ENCODE data around the gene TNFRSF18. TPM values are rescaled to one million over a fixed set of nuclear protein-coding genes. Genes with fewer than 3 reads are reported as not detected.

The TNFRSF18 gene
- total RNA-seq, 1 donor = not detected

DNA sequence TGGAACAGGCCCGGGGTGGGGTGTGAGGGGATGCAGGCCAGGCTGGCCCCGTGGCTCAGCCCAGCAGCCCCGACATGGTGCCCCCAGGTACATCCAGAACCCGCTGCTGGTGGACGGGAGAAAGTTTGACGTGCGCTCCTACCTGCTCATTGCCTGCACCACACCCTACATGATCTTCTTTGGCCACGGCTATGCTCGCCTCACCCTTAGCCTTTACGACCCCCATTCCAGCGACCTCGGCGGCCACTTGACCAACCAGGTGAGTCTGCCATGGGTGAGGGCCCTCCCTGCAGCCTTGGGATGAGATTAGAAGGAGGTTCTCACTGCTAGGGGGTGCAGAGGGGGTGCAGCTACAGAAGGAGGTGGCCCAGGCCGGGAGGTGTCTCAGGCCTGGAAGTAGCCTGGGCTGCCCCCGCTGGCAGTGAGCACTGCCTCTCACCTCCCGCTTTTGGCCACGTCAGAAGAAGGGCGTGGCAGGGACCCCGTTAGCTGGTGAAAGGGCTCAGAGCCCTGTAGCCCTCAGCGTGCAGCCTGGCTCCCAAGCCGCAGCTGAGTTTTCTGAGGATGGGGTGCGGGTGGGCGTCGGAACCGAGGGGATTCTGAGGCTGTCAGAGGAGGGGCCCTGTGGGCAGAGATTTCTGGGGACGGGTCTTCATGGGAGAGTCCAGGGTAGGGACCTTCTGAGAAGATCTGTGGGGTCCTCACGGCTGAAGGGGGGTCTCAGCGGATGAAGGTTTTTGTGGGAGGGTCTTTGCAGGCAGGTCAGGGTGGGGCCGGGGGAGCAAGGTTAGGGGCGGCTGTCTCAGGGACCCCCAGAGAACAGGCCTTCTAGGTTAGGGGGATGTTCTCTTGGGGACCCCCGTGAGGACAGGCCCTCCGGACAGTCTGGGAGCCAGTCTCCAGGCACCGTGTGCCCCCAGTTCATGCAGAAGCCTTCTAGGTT is 22.3 kb downstream of the TNFRSF18 start:
- Histone ChIP-seq H3K36me3 (ENCODE audit: insufficient read depth, low read length) (no peaks in the 10 kb centered on the region), H3K4me3 (ENCODE audit: insufficient read depth, low read length) (no peak overlapping the region), H4K20me1 (ENCODE audit: insufficient read depth, low read length) (no peaks in the 10 kb centered on the region), H3K4me2 (ENCODE audit: insufficient read depth, low read length) (no peak overlapping the region), H3K79me2 (ENCODE audit: insufficient read depth, low read length) (no peaks in the 10 kb centered on the region), H3K27me3 (ENCODE audit: insufficient read depth, low read length) (peaks cover 7% of the 10 kb centered on the region), H3K27ac (ENCODE audit: low read depth, low read length) (no peak overlapping the region), H2AFZ (ENCODE audit: low read length) (no peak overlapping the region), H3K4me1 (ENCODE audit: insufficient read depth, low read length) (no peaks in the 10 kb centered on the region), H3K9me3 (ENCODE audit: low read depth, low read length) (no peaks in the 10 kb centered on the region)
- TF ChIP-seq, protein P1, sequence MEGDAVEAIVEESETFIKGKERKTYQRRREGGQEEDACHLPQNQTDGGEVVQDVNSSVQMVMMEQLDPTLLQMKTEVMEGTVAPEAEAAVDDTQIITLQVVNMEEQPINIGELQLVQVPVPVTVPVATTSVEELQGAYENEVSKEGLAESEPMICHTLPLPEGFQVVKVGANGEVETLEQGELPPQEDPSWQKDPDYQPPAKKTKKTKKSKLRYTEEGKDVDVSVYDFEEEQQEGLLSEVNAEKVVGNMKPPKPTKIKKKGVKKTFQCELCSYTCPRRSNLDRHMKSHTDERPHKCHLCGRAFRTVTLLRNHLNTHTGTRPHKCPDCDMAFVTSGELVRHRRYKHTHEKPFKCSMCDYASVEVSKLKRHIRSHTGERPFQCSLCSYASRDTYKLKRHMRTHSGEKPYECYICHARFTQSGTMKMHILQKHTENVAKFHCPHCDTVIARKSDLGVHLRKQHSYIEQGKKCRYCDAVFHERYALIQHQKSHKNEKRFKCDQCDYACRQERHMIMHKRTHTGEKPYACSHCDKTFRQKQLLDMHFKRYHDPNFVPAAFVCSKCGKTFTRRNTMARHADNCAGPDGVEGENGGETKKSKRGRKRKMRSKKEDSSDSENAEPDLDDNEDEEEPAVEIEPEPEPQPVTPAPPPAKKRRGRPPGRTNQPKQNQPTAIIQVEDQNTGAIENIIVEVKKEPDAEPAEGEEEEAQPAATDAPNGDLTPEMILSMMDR (IDR thresholded peaks at IDR 0.05; ENCODE audit: extremely low read depth, low read depth, low read length) = no peak
- DNase-seq (ENCODE audit: insufficient read length, low spot score, missing footprints) = peak; percentile 84

DNA sequence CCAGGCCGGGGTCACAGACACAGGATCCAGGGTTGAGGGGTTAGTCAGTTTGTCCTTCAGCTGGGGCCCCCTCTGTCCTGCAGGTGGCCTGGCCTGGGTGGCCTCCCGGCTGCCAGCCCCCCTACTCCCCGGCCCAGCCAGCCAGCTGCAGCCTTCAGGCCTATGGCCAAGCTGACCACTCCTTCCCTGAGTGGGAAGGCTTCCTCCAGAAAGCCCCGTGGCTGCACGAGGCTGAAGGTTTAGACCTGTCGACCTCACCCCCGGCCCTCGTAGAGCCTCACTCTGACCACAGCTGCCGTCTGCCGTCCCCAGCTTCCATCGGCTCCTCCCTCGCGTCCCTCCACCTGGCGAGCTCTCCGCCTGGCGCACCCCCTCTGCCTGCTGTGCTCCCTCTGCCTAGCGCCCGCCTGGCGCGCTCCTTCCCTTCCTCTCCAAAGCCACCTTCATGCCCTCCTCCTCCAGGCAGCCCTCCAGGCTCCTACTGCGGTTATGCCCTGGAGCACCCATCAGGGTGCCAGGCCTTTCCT is 23.1 kb downstream of the TNFRSF18 start:
- Histone ChIP-seq H2AFZ (ENCODE audit: low read length) (no peak overlapping the region), H3K36me3 (ENCODE audit: insufficient read depth, low read length) (no peaks in the 10 kb centered on the region), H3K4me3 (ENCODE audit: insufficient read depth, low read length) (no peak overlapping the region), H3K4me2 (ENCODE audit: insufficient read depth, low read length) (no peak overlapping the region), H3K4me1 (ENCODE audit: insufficient read depth, low read length) (no peaks in the 10 kb centered on the region), H3K27me3 (ENCODE audit: insufficient read depth, low read length) (no peaks in the 10 kb centered on the region), H3K79me2 (ENCODE audit: insufficient read depth, low read length) (no peaks in the 10 kb centered on the region), H4K20me1 (ENCODE audit: insufficient read depth, low read length) (no peaks in the 10 kb centered on the region), H3K27ac (ENCODE audit: low read depth, low read length) (no peak overlapping the region), H3K9me3 (ENCODE audit: low read depth, low read length) (no peaks in the 10 kb centered on the region)
- peak; percentile 74 for DNase-seq (ENCODE audit: insufficient read length, low spot score, missing footprints)
- TF ChIP-seq, protein P1 (IDR thresholded peaks at IDR 0.05; ENCODE audit: extremely low read depth, low read depth, low read length) = no peak

DNA sequence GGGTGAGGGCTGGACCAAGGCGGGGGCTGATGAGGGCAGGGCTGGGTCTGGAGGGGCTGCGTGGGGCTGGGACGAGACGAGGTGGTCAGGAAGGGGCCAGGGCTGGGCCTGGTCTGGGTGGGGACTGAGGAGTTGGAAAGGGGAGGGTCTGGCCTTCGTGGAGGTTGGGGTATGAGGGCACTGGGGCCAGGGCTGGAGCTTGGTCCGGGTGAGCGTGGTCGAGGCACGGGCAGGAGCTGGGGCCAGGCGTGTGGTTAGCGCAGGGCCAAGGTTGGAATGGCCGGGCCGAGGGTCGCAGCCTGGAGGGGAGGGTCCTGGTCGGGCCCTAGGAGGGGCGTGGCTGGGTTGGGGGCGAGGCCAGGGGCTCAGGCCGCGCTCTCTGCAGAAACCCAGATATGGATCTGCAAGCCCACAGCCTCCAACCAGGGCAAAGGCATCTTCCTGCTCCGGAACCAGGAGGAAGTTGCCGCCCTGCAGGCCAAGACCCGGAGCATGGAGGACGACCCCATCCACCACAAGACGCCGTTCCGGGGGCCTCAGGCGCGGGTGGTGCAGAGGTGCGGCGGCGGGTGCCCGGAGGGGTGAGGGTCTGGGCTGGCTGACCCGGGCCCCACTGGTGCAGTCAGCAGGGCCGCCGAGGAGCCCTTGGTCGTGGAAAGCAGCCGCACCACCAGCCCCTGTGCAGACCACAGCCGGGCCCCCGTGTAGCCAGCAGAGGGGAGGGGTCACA is 23.7 kb downstream of the TNFRSF18 start:
- TF ChIP-seq, protein P1 (IDR thresholded peaks at IDR 0.05; ENCODE audit: extremely low read depth, low read depth, low read length) = no peak
- Histone ChIP-seq H3K4me2 (ENCODE audit: insufficient read depth, low read length) (no peak overlapping the region), H2AFZ (ENCODE audit: low read length) (no peak overlapping the region), H3K36me3 (ENCODE audit: insufficient read depth, low read length) (no peaks in the 10 kb centered on the region), H4K20me1 (ENCODE audit: insufficient read depth, low read length) (no peaks in the 10 kb centered on the region), H3K27me3 (ENCODE audit: insufficient read depth, low read length) (no peaks in the 10 kb centered on the region), H3K4me3 (ENCODE audit: insufficient read depth, low read length) (no peak overlapping the region), H3K9me3 (ENCODE audit: low read depth, low read length) (no peaks in the 10 kb centered on the region), H3K27ac (ENCODE audit: low read depth, low read length) (no peak overlapping the region), H3K4me1 (ENCODE audit: insufficient read depth, low read length) (no peaks in the 10 kb centered on the region), H3K79me2 (ENCODE audit: insufficient read depth, low read length) (no peaks in the 10 kb centered on the region)
- DNase-seq (ENCODE audit: insufficient read length, low spot score, missing footprints) = peak; percentile 43
